ENCODE data around the gene TENM4. TPM values are rescaled to one million over a fixed set of nuclear protein-coding genes. Genes with fewer than 3 reads are reported as not detected.

Gene TENM4
- total and polyA plus RNA-seq, 2 of the 13 experiments (the other 11 are each of a cell fraction or from before 2014, with no cell fraction given): not detected

DNA sequence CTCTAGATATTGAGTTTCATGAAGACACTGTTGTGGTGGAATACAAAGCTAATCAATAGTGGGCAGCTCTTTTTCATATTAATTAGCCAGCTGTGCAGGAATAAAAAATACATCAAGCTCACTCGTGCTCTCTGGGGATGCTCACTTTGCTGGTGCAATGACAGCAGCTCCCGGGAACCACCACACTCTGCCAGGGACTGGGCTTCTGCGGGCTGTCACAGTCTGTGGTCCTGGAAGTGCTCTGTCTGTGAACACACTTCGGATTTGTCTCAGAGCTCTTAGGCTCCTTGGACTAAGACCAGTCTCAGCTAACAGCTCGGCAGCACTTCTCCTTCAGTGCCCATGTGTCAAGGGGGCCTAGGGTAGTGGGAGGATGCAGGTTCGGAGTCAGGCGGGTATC, 393.5 kb downstream of the TENM4 start:
- in situ Hi-C loops (cut with HindIII; ENCODE audit: extremely low pct_ligation_motif_present, low pct_unique_long_range_greater_than_20kb) (no loop called here), intact Hi-C loops (cut with micrococcal nuclease; ENCODE audit: unreplicated experiment) (no loop called here)
- no peaks in the 10 kb centered on the region for H4K20me1 ChIP-seq (ENCODE audit: insufficient read depth, low read length)
- POLR2A ChIA-PET: no interaction called here
- H3K9me3 ChIP-seq (ENCODE audit: low read length): no peaks in the 10 kb centered on the region
- H3K27me3 ChIP-seq (ENCODE audit: control insufficient read depth in 1 of 2, insufficient read depth in 2 of 2, low read length in 2 of 2): no peaks in the 10 kb centered on the region
- DNase-seq (ENCODE audit: low spot score): no peak
- no peak overlapping the region for H3K4me3 ChIP-seq (replicated peaks in 1 of 3; ENCODE audit: insufficient read depth in 1 of 3, low read depth in 2 of 3, low read length in 3 of 3)
- H3K27ac ChIP-seq (ENCODE audit: extremely low read length, insufficient read depth, low read length): no peak overlapping the region
- no TSS peak for BruUV-seq (replicated peaks)
- H3K4me2 ChIP-seq (ENCODE audit: low read depth, low read length): no peak overlapping the region
- H3K36me3 ChIP-seq (replicated peaks in 1 of 2; ENCODE audit: control insufficient read depth in 1 of 2, insufficient read depth in 2 of 2, low read length in 2 of 2): no peaks in the 10 kb centered on the region
- H2AFZ ChIP-seq (ENCODE audit: low read length): no peak overlapping the region
- H3K9ac ChIP-seq (ENCODE audit: insufficient read depth, low read depth, low read length): no peak overlapping the region
- no peaks in the 10 kb centered on the region for H3K79me2 ChIP-seq (ENCODE audit: insufficient read depth, low read length)
- no peak for ATAC-seq
- WGBS (ENCODE audit: low lambda C conversion rate): 24% methylated on average over 7 of the region's 7 CpGs
- CTCF ChIA-PET (ENCODE audit: low intra/inter-chr PET ratio, low total read pairs): no interaction called here
- H3K4me1 ChIP-seq (ENCODE audit: insufficient read depth, low read length): peaks cover 30% of the 10 kb centered on the region
- no peak for FAIRE-seq
- TF ChIP-seq KLF12 (CRISPR knock-in tag; IDR thresholded peaks at IDR 0.05; ENCODE audit: borderline replicate concordance) (no peak), ZFP82 (CRISPR knock-in tag; IDR thresholded peaks at IDR 0.05; ENCODE audit: borderline replicate concordance) (no peak), ATM (IDR thresholded peaks at IDR 0.05; ENCODE audit: borderline replicate concordance) (no peak), ZNF501 (CRISPR knock-in tag; IDR thresholded peaks at IDR 0.05) (no peak), ZNF724P (CRISPR knock-in tag; IDR thresholded peaks at IDR 0.05; ENCODE audit: borderline replicate concordance) (no peak), NFYB (CRISPR knock-in tag; IDR thresholded peaks at IDR 0.05) (no peak), TAF15 (IDR thresholded peaks at IDR 0.05; ENCODE audit: low read depth, low read length, poor library complexity, severe bottlenecking) (no peak), ZNF17 (CRISPR knock-in tag; IDR thresholded peaks at IDR 0.05) (no peak), FOXA1 (IDR thresholded peaks at IDR 0.05) (no peak), FOXA1 (CRISPR knock-in tag; IDR thresholded peaks at IDR 0.05) (no peak), BRD4 (CRISPR knock-in tag; IDR thresholded peaks at IDR 0.05) (no peak), ZNF34 (CRISPR knock-in tag; IDR thresholded peaks at IDR 0.05; ENCODE audit: borderline replicate concordance) (no peak), MYC (CRISPR knock-in tag; IDR thresholded peaks at IDR 0.05; ENCODE audit: borderline replicate concordance) (no peak)
- TF ChIP-seq, protein P1, sequence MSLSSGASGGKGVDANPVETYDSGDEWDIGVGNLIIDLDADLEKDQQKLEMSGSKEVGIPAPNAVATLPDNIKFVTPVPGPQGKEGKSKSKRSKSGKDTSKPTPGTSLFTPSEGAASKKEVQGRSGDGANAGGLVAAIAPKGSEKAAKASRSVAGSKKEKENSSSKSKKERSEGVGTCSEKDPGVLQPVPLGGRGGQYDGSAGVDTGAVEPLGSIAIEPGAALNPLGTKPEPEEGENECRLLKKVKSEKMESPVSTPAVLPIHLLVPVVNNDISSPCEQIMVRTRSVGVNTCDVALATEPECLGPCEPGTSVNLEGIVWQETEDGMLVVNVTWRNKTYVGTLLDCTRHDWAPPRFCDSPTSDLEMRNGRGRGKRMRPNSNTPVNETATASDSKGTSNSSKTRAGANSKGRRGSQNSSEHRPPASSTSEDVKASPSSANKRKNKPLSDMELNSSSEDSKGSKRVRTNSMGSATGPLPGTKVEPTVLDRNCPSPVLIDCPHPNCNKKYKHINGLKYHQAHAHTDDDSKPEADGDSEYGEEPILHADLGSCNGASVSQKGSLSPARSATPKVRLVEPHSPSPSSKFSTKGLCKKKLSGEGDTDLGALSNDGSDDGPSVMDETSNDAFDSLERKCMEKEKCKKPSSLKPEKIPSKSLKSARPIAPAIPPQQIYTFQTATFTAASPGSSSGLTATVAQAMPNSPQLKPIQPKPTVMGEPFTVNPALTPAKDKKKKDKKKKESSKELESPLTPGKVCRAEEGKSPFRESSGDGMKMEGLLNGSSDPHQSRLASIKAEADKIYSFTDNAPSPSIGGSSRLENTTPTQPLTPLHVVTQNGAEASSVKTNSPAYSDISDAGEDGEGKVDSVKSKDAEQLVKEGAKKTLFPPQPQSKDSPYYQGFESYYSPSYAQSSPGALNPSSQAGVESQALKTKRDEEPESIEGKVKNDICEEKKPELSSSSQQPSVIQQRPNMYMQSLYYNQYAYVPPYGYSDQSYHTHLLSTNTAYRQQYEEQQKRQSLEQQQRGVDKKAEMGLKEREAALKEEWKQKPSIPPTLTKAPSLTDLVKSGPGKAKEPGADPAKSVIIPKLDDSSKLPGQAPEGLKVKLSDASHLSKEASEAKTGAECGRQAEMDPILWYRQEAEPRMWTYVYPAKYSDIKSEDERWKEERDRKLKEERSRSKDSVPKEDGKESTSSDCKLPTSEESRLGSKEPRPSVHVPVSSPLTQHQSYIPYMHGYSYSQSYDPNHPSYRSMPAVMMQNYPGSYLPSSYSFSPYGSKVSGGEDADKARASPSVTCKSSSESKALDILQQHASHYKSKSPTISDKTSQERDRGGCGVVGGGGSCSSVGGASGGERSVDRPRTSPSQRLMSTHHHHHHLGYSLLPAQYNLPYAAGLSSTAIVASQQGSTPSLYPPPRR (CRISPR knock-in tag; IDR thresholded peaks at IDR 0.05; ENCODE audit: borderline replicate concordance): no peak
- TF ChIP-seq, protein P2, sequence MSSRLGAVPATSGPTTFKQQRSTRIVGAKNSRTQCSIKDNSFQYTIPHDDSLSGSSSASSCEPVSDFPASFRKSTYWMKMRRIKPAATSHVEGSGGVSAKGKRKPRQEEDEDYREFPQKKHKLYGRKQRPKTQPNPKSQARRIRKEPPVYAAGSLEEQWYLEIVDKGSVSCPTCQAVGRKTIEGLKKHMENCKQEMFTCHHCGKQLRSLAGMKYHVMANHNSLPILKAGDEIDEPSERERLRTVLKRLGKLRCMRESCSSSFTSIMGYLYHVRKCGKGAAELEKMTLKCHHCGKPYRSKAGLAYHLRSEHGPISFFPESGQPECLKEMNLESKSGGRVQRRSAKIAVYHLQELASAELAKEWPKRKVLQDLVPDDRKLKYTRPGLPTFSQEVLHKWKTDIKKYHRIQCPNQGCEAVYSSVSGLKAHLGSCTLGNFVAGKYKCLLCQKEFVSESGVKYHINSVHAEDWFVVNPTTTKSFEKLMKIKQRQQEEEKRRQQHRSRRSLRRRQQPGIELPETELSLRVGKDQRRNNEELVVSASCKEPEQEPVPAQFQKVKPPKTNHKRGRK (CRISPR knock-in tag; IDR thresholded peaks at IDR 0.05): no peak
- TF ChIP-seq, protein P3, sequence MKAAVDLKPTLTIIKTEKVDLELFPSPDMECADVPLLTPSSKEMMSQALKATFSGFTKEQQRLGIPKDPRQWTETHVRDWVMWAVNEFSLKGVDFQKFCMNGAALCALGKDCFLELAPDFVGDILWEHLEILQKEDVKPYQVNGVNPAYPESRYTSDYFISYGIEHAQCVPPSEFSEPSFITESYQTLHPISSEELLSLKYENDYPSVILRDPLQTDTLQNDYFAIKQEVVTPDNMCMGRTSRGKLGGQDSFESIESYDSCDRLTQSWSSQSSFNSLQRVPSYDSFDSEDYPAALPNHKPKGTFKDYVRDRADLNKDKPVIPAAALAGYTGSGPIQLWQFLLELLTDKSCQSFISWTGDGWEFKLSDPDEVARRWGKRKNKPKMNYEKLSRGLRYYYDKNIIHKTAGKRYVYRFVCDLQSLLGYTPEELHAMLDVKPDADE (CRISPR knock-in tag; IDR thresholded peaks at IDR 0.05): no peak
- TF ChIP-seq, protein P4, sequence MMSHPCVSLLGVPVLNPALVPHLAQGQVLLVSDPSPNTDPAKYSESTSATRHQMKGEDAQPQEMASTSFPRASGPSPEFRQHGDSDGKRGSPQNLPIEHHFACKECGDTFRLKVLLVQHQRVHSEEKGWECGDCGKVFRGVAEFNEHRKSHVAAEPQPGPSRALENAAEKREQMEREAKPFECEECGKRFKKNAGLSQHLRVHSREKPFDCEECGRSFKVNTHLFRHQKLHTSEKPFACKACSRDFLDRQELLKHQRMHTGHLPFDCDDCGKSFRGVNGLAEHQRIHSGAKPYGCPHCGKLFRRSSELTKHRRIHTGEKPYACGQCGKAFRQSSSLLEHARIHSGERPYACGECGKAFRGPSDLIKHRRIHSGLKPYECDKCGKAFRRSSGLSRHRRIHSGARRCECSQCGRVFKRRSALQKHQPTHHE (CRISPR knock-in tag; IDR thresholded peaks at IDR 0.05; ENCODE audit: borderline replicate concordance): no peak

Data from HepG2 (cell line).